H1 (cell line): ENCODE data around the gene HOTAIR. TPM values are rescaled to one million over a fixed set of nuclear protein-coding genes. Genes with fewer than 3 reads are reported as not detected.
A peak's percentile ranks its signal among the peaks of the same experiment; 100 is the strongest.

Experiments used
- CTCF ChIA-PET: fragments of 300-600 bp; sonication (Branson Sonifier 250); formaldehyde crosslinking; loops from one replicate; lab custom pipeline; 2021; ENCODE audit not compliant: partially characterized antibody; lab: Charles Lee
- POLR2A ChIA-PET: fragments of 300-600 bp; sonication (Branson Sonifier 250); formaldehyde crosslinking; loops from one replicate; lab custom pipeline; 2021; ENCODE audit warnings: inconsistent platforms; ENCODE audit not compliant: partially characterized antibody; lab: Charles Lee
- DNase-seq, 2 experiments: peaks; one replicate each; pipeline versions ENCODE4 v3.0.0 to v3.0.0-alpha.2; 2010 to 2022; ENCODE audit warnings: low spot score in 2 of 2, low read depth in 1 of 2, mixed read lengths in 1 of 2
- FAIRE-seq: peaks from 2 replicates; lab custom pipeline; 2011; peaks lifted over from hg19 to GRCh38; lab: Jason Lieb, UNC
- H2AFZ ChIP-seq: 2 replicates; pipeline ENCODE4 v1.8.1; 2012; ENCODE audit warnings: low read length, inconsistent platforms
- H2AK5ac ChIP-seq: 2 replicates; pipeline ENCODE4 v1.6.1; 2013; ENCODE audit warnings: low read depth, low read length
- H2BK120ac ChIP-seq: replicated peaks from 2 replicates; pipeline ENCODE3; 2013; ENCODE audit warnings: low read depth, low read length, inconsistent platforms
- H2BK12ac ChIP-seq: 2 replicates; pipeline ENCODE4 v1.6.1; 2013; ENCODE audit warnings: low read depth, low read length
- H2BK15ac ChIP-seq: 2 replicates; pipeline ENCODE4 v1.6.1; 2013; ENCODE audit warnings: low read length
- H2BK20ac ChIP-seq: 2 replicates; pipeline ENCODE4 v1.6.1; 2013; ENCODE audit warnings: low read length
- H2BK5ac ChIP-seq: 2 replicates; pipeline ENCODE4 v1.6.1; 2013; ENCODE audit warnings: low read depth, low read length
- H3K14ac ChIP-seq: 2 replicates; pipeline ENCODE4 v1.6.1; 2013; ENCODE audit warnings: inconsistent platforms; ENCODE audit not compliant: insufficient read length
- H3K18ac ChIP-seq: 2 replicates; pipeline ENCODE4 v1.6.1; 2013; ENCODE audit warnings: low read length; ENCODE audit errors: extremely low read depth
- H3K23ac ChIP-seq: 2 replicates; pipeline ENCODE4 v1.6.1; 2013; ENCODE audit warnings: inconsistent platforms; ENCODE audit not compliant: insufficient read length
- H3K23me2 ChIP-seq: 2 replicates; pipeline ENCODE4 v1.6.1; 2013; ENCODE audit warnings: low read depth, low read length
- H3K27ac ChIP-seq: 2 replicates; pipeline ENCODE4 v1.6.1; 2011; ENCODE audit warnings: low read depth, low read length, inconsistent platforms
- H3K27me3 ChIP-seq, 4 experiments: replicated peaks in 1 of 4; 1 replicate in 1 of 4; 2 replicates in 3 of 4; pipeline versions ENCODE4 v1.6.1 to v1.8.1; 2011 to 2013; ENCODE audit warnings: low read length in 3 of 4, mild to moderate bottlenecking in 3 of 4, inconsistent platforms in 2 of 4, mixed read lengths in 2 of 4, moderate library complexity in 1 of 4; ENCODE audit not compliant: control insufficient read depth in 3 of 4, insufficient read depth in 3 of 4; ENCODE audit errors: extremely low read depth in 1 of 4
- H3K36me3 ChIP-seq, 4 experiments: 2 replicates each; pipeline versions ENCODE4 v1.6.1 to v1.8.1; 2011 to 2013; ENCODE audit warnings: mild to moderate bottlenecking in 4 of 4, low read length in 3 of 4, moderate library complexity in 2 of 4, control low read depth in 1 of 4, inconsistent platforms in 1 of 4; ENCODE audit not compliant: insufficient read depth in 4 of 4, control insufficient read depth in 2 of 4
- H3K4ac ChIP-seq: replicated peaks from 2 replicates; pipeline ENCODE3; 2013; ENCODE audit warnings: low read length, low read depth, mixed read lengths, inconsistent platforms; ENCODE audit not compliant: insufficient read length
- H3K4me1 ChIP-seq, 4 experiments: replicated peaks in 1 of 4; 1 replicate in 1 of 4; 2 replicates in 3 of 4; pipeline versions ENCODE4 v1.6.1 to v1.8.1; 2011 to 2013; ENCODE audit warnings: low read length in 3 of 4, inconsistent platforms in 2 of 4, mixed read lengths in 1 of 4; ENCODE audit not compliant: insufficient read depth in 4 of 4, control insufficient read depth in 3 of 4
- H3K4me2 ChIP-seq, 2 experiments: 2 replicates each; pipeline versions ENCODE4 v1.6.1 to v1.8.1; 2011 to 2013; ENCODE audit warnings: low read depth in 2 of 2, low read length in 2 of 2, control low read depth in 1 of 2, inconsistent platforms in 1 of 2, mild to moderate bottlenecking in 1 of 2; ENCODE audit not compliant: insufficient read depth in 1 of 2
- H3K4me3 ChIP-seq, 4 experiments: fragments of 200-600, 300-600 bp in 1 of 4; sonication (generic), shearing (Covaris generic), sonication (Bioruptor Twin) in 1 of 4; 2 replicates each; pipeline versions ENCODE4 v1.5.1 to v1.8.1; 2011 to 2016; ENCODE audit warnings: low read length in 4 of 4, low read depth in 3 of 4, control low read depth in 2 of 4, inconsistent platforms in 2 of 4, mild to moderate bottlenecking in 2 of 4, mixed read lengths in 1 of 4, moderate library complexity in 1 of 4; ENCODE audit not compliant: insufficient read depth in 2 of 4; ENCODE audit errors: extremely low read depth in 1 of 4
- H3K56ac ChIP-seq: replicated peaks from 2 replicates; pipeline ENCODE3; 2013; ENCODE audit warnings: low read depth, mild to moderate bottlenecking, mixed read lengths, low read length, inconsistent platforms; ENCODE audit not compliant: insufficient read length
- H3K79me1 ChIP-seq: 2 replicates; pipeline ENCODE4 v1.6.1; 2013; ENCODE audit warnings: low read depth, low read length, control low read depth
- H3K79me2 ChIP-seq, 2 experiments: 2 replicates each; pipeline versions ENCODE4 v1.6.1 to v1.8.1; 2012 to 2013; ENCODE audit warnings: low read length in 2 of 2, mild to moderate bottlenecking in 2 of 2, inconsistent platforms in 1 of 2; ENCODE audit not compliant: insufficient read depth in 2 of 2, control insufficient read depth in 1 of 2
- H3K9ac ChIP-seq, 4 experiments: replicated peaks in 1 of 4; 1 replicate in 1 of 4; 2 replicates in 3 of 4; pipeline versions ENCODE4 v1.6.1 to v1.8.1; 2011 to 2013; ENCODE audit warnings: low read depth in 3 of 4, low read length in 3 of 4, control low read depth in 2 of 4, mild to moderate bottlenecking in 2 of 4, moderate library complexity in 2 of 4, inconsistent platforms in 1 of 4; ENCODE audit errors: extremely low read depth in 1 of 4
- H3K9me3 ChIP-seq, 2 experiments: 2 replicates each; pipeline versions ENCODE4 v1.6.1 to v1.8.1; 2012 to 2013; ENCODE audit warnings: mild to moderate bottlenecking in 2 of 2, moderate library complexity in 2 of 2, control low read depth in 1 of 2, inconsistent platforms in 1 of 2, low read depth in 1 of 2, low read length in 1 of 2, mixed read lengths in 1 of 2; ENCODE audit not compliant: insufficient read depth in 2 of 2
- H4K20me1 ChIP-seq, 2 experiments: replicated peaks in 1 of 2; 2 replicates each; pipeline versions ENCODE3 to v1.8.1; 2011 to 2013; ENCODE audit warnings: inconsistent platforms in 2 of 2, low read length in 2 of 2, mild to moderate bottlenecking in 1 of 2; ENCODE audit not compliant: insufficient read depth in 2 of 2, control insufficient read depth in 1 of 2
- H4K5ac ChIP-seq: 2 replicates; pipeline ENCODE4 v1.6.1; 2013; ENCODE audit warnings: low read length, low read depth, mixed read lengths, inconsistent platforms; ENCODE audit not compliant: insufficient read length
- H4K8ac ChIP-seq: 2 replicates; pipeline ENCODE4 v1.8.0; 2013; ENCODE audit warnings: mild to moderate bottlenecking, moderate library complexity, low read length, inconsistent platforms; ENCODE audit not compliant: insufficient read depth; ENCODE audit errors: extremely low read depth
- H4K91ac ChIP-seq: replicated peaks from 2 replicates; pipeline ENCODE3; 2013; ENCODE audit warnings: low read length, mixed read lengths, inconsistent platforms; ENCODE audit not compliant: insufficient read length
- ASH2L ChIP-seq: fragments of 200-600, 300-600 bp; sonication (generic); IDR thresholded peaks from one replicate; pipeline ENCODE4 v1.7.1; 2017; ENCODE audit warnings: low read length
- CBX8 ChIP-seq: fragments of 300-800, 300-1000 bp; sonication (generic); IDR thresholded peaks from 2 replicates; pipeline ENCODE4 v1.7.1; 2016; ENCODE audit warnings: low read depth, low read length, borderline replicate concordance
- GTF2F1 ChIP-seq: IDR thresholded peaks from 2 replicates; pipeline ENCODE4 v1.6.1; 2012; ENCODE audit warnings: low read depth, low read length, improper control_type of control experiment, borderline replicate concordance
- PHF8 ChIP-seq: fragments of 200-600 bp; sonication (generic); conservative IDR thresholded peaks from 2 replicates; pipeline ENCODE4 v1.7.1; 2012; ENCODE audit warnings: low read depth, mild to moderate bottlenecking, inconsistent platforms, low read length, moderate library complexity
- POLR2A ChIP-seq, 2 experiments: IDR thresholded peaks; 1 replicate in 1 of 2; 2 replicates in 1 of 2; pipeline ENCODE4 v1.6.1; 2011; ENCODE audit warnings: low read depth in 2 of 2, low read length in 2 of 2, mild to moderate bottlenecking in 2 of 2; ENCODE audit errors: control extremely low read depth in 1 of 2
- RFX5 ChIP-seq: IDR thresholded peaks from 2 replicates; pipeline ENCODE4 v1.6.1; 2011; ENCODE audit warnings: low read depth, low read length, improper control_type of control experiment, borderline replicate concordance
- SIN3A ChIP-seq, 2 experiments: IDR thresholded peaks in 1 of 2; conservative IDR thresholded peaks in 1 of 2; 2 replicates each; pipeline ENCODE4 v1.6.1; 2011 to 2012; ENCODE audit warnings: low read length in 2 of 2, improper control_type of control experiment in 1 of 2, low read depth in 1 of 2, mild to moderate bottlenecking in 1 of 2
- SIX5 ChIP-seq: IDR thresholded peaks from 2 replicates; pipeline ENCODE4 v1.6.1; 2011; ENCODE audit warnings: mild to moderate bottlenecking, low read depth, low read length
- SUZ12 ChIP-seq: fragments of 200-600 bp; sonication (generic); IDR thresholded peaks from 2 replicates; pipeline ENCODE4 v1.6.1; 2012; ENCODE audit warnings: mild to moderate bottlenecking, inconsistent platforms, low read length, moderate library complexity, mixed read lengths
- WGBS, 2 experiments: shearing (Covaris generic) in 1 of 2; methylation state at CpG; one replicate each; pipeline versions ENCODE4 v1.1.6 to v1.1.7; 2013 to 2015; ENCODE audit warnings: low lambda C conversion rate in 2 of 2, mixed read lengths in 2 of 2, inconsistent platforms in 1 of 2, low coverage in 1 of 2, missing lambda C conversion rate in 1 of 2; ENCODE audit not compliant: insufficient replicate concordance in 2 of 2, insufficient coverage in 1 of 2, insufficient read length in 1 of 2; ENCODE audit errors: extremely low coverage in 1 of 2, missing lambda C conversion rate in 1 of 2; 5-methylcytosine and 5-hydroxymethylcytosine counted together
- polyA plus RNA-seq, 7 experiments: library from polyadenylated mRNA; depleted of rRNA in 3 of 7; stranded (reverse) in 5 of 7; unstranded in 2 of 7; fragments of >200 nt in 5 of 7; fragments of 200-250 nt in 2 of 7; gene quantifications; 1 replicate in 5 of 7; 2 replicates in 1 of 7; 4 replicates in 1 of 7; pipeline versions ENCODE4 v1.2.1 to v1.2.3, GENCODE V29; 2011 to 2013; ENCODE audit warnings: missing spikeins in 2 of 7, mixed read lengths in 2 of 7
- total RNA-seq: library from RNA; stranded (reverse); fragmentation: NEBNext Ultra II Directional; extraction: Animal tissue kit (Norgen Biotek cat#: 25700); gene quantifications from 2 replicates; pipeline ENCODE4 v1.2.1, GENCODE V29; 2021
- TF ChIP-seq, protein P1 (sequence below), 3 experiments: IDR thresholded peaks; 1 replicate in 2 of 3; 2 replicates in 1 of 3; pipeline versions ENCODE4 v1.5.1 to v1.6.1; 2011; ENCODE audit warnings: low read length in 3 of 3, mild to moderate bottlenecking in 3 of 3, inconsistent platforms in 2 of 3, low read depth in 1 of 3, moderate library complexity in 1 of 3; ENCODE audit not compliant: insufficient read depth in 1 of 3; ENCODE audit errors: control extremely low read depth in 1 of 3

HOTAIR gene
- total and polyA plus RNA-seq, 2 of the 8 experiments (the other 6 are each of a cell fraction or from before 2014, with no cell fraction given), result not detected

DNA sequence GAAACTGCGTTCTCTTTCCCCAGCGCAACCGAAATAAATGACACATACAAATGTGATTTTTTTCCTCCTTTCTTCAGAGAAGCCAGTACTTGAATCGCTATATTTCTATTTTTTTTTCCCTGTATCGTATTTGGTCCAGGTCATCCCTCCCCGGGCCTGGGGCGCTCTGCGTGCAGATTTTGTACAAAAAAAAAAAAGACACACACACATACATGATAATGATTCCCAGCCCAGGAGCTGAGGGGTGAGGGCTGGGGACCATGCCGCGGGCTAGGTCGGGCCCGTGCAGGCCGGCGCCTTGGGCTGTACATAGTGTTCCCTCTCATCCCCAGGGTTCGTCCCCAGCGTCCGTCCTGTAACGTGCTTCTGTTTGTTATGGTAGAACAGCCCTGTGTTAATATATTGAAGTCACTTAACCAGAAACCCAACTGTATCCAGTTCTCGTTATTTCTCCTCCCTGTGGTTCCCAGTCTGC is 28.2 kb upstream of the HOTAIR start:
- Histone ChIP-seq H2BK15ac (no peak overlapping the region), H3K4ac (no peak overlapping the region), H2AFZ (no peak overlapping the region), H3K79me2 (no peaks in the 10 kb centered on the region), H3K18ac (no peak overlapping the region), H3K23ac (no peak overlapping the region), H2BK5ac (no peak overlapping the region), H4K91ac (no peak overlapping the region), H3K4me2 (no peak overlapping the region), H2AK5ac (no peak overlapping the region), H4K5ac (no peak overlapping the region), H4K20me1 (peaks cover 5 to 32% of the 10 kb centered on the region in 2 experiments), H3K27ac (no peak overlapping the region), H3K9ac (no peak overlapping the region), H3K79me1 (no peaks in the 10 kb centered on the region), H3K23me2 (peaks cover 2% of the 10 kb centered on the region; the same call in 1 of the 2 replicates), H3K56ac (no peak overlapping the region), H3K27me3 (peaks cover 98 to 100% (median 100%) of the 10 kb centered on the region in 4 experiments), H2BK12ac (no peak overlapping the region), H3K4me1 (peaks cover 0 to 8% (median 2%) of the 10 kb centered on the region in 4 experiments; a peak in 4 of 7 replicates), H3K36me3 (peaks cover 0 to 5% (median 0%) of the 10 kb centered on the region in 4 experiments; a peak in 1 of 8 replicates), H3K9me3 (no peaks in the 10 kb centered on the region), H4K8ac (no peak overlapping the region), H3K14ac (no peak overlapping the region), H2BK120ac (no peak overlapping the region), H3K4me3 (no peak overlapping the region), H2BK20ac (no peak overlapping the region)
- FAIRE-seq (no peak), DNase-seq (no peak)
- CTCF ChIA-PET, result interaction anchor here (1.1 to 11.3 kb wide), 7 partner anchors 12 to 205 kb away, joined by 3 to 172 read pairs (median 91); partner anchors contain the start of genes HOXC10, HOXC5 and HOXC6
- POLR2A ChIA-PET, result interaction anchor here (0.9 kb wide), 1 partner anchor 21 kb away, joined by 3 read pairs; no protein-coding TSS in a partner anchor
- 27% methylated on average over 14 of the region's 19 CpGs; no CpG with 5 or more reads in 1 of the 2 experiments for WGBS, 2 experiments
- no peak; the same call in 1 of the 2 replicates for TF ChIP-seq CBX8
- no peak for TF ChIP-seq GTF2F1
- no peak for TF ChIP-seq ASH2L
- TF ChIP-seq PHF8, result no peak
- TF ChIP-seq RFX5, result no peak
- TF ChIP-seq POLR2A (IDR thresholded peaks at IDR 0.05; ENCODE audit: control extremely low read depth in 1 of 2, low read depth in 2 of 2, low read length in 2 of 2), result no peak
- TF ChIP-seq SUZ12, result peak; percentile 12
- TF ChIP-seq SIN3A (conservative IDR thresholded peaks at IDR 0.05 in 1 of 2, IDR thresholded peaks at IDR 0.05 in 1 of 2; ENCODE audit: low read depth in 1 of 2, low read length in 2 of 2), result no peak
- TF ChIP-seq, protein P1, sequence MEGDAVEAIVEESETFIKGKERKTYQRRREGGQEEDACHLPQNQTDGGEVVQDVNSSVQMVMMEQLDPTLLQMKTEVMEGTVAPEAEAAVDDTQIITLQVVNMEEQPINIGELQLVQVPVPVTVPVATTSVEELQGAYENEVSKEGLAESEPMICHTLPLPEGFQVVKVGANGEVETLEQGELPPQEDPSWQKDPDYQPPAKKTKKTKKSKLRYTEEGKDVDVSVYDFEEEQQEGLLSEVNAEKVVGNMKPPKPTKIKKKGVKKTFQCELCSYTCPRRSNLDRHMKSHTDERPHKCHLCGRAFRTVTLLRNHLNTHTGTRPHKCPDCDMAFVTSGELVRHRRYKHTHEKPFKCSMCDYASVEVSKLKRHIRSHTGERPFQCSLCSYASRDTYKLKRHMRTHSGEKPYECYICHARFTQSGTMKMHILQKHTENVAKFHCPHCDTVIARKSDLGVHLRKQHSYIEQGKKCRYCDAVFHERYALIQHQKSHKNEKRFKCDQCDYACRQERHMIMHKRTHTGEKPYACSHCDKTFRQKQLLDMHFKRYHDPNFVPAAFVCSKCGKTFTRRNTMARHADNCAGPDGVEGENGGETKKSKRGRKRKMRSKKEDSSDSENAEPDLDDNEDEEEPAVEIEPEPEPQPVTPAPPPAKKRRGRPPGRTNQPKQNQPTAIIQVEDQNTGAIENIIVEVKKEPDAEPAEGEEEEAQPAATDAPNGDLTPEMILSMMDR (IDR thresholded peaks at IDR 0.05; ENCODE audit: control extremely low read depth in 1 of 3, insufficient read depth in 1 of 3, low read depth in 1 of 3, low read length in 3 of 3), result no peak
- no peak for TF ChIP-seq SIX5
